ENCODE data around the gene UNC5C. TPM values are rescaled to one million over a fixed set of nuclear protein-coding genes. Genes with fewer than 3 reads are reported as not detected.

Gene UNC5C
- total and polyA plus RNA-seq, 2 of the 8 experiments (the other 6 are each of a cell fraction or from before 2014, with no cell fraction given) = 0.30 to 1.3 TPM

- TF ChIP-seq CHD7 (IDR thresholded peaks at IDR 0.05; ENCODE audit: insufficient replicate concordance, low read length) (no peak), ASH2L (IDR thresholded peaks at IDR 0.05; ENCODE audit: low read length) (no peak)
Observed at GRCh38 chr4:95410387-95410977, 138.3 kb downstream of the UNC5C start (continued).
